Measurements from ENCODE around the gene ZG16B. TPM values are rescaled to one million over a fixed set of nuclear protein-coding genes. Genes with fewer than 3 reads are reported as not detected.

Gene ZG16B
- total RNA-seq, 1 donor = 0.86 TPM

GRCh38 chr16:2857451-2858244 lies 27.5 kb downstream of the ZG16B start, which contains the start of gene PRSS22:
PRSS22 (minus strand) TSS chr16:2858170; CDS start chr16:2858104, 66 bp downstream.
- H3K4me3 ChIP-seq (ENCODE audit: low read depth, low read length) = peak within 1 kb of the TSS; percentile 2
- DNase-seq (ENCODE audit: low read depth) = peak; percentile 9
- TF ChIP-seq CTCF (IDR thresholded peaks at IDR 0.05; ENCODE audit: insufficient read depth, low read depth, low read length) = no peak

GRCh38 chr16:2858245-2859025 lies 28.3 kb downstream of the ZG16B start:
- DNase-seq (ENCODE audit: low read depth) = no peak
- no peak for TF ChIP-seq CTCF (IDR thresholded peaks at IDR 0.05; ENCODE audit: insufficient read depth, low read depth, low read length)
- no peak overlapping the region for H3K4me3 ChIP-seq (ENCODE audit: low read depth, low read length)

DNA sequence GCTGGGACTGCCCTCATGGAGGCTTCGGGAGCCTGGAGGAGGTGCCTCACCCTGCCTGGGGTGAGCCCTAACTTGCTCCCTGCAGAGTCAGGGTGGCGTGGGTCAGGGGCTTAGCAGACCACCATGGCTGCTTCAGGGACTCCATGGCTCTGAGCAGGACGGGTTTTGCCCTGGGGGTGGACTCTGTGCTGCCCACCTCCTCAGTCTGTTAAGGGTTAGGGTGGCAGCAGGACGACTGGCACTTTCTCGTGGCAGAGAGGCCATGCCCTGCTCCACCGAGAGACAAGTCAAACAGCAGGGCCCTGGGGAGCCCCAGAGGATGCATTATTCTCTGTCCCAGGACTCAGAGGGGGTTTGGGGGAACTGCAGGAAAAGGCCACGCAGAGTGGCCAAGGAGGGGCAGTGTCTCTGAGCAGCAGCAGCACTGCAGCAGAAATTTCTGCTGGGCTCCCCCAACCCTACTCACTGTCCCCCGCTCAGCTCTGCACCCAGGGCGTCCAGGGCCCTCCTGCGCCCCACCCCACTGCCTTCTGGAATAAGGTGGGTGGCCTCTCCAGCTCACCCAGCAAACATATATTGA lies 29.7 kb downstream of the ZG16B start:
- no peak for TF ChIP-seq CTCF (IDR thresholded peaks at IDR 0.05; ENCODE audit: insufficient read depth, low read depth, low read length)
- DNase-seq (ENCODE audit: low read depth) = no peak

GRCh38 chr16:2860826-2861567 lies 30.9 kb downstream of the ZG16B start:
- DNase-seq (ENCODE audit: low read depth) = no peak
- no peak for TF ChIP-seq CTCF (IDR thresholded peaks at IDR 0.05; ENCODE audit: insufficient read depth, low read depth, low read length)
- H3K4me3 ChIP-seq (ENCODE audit: low read depth, low read length) = no peak overlapping the region

More for the DNA sequence above, 29.7 kb downstream of the ZG16B start:
- H3K4me3 ChIP-seq (ENCODE audit: low read depth, low read length) = no peak overlapping the region

DNA sequence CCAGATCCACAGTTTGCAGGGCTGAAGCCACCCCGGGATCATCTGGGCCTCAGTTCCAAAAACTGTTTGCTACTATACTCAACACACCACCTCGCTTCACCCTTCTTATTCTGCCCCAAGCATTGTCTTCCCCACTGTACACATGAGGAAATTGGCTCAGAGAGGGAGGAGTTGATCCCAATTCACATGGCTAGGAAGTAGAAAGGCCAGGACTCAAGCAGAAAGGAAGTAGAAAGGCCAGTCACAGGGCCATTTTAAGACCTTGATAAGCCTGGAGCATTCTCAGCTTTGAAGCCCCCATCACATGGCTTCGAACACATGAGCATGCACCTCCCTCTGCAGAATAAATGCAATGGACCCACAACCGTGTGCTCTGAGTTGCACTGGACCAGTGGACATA lies 35.5 kb downstream of the ZG16B start:
- TF ChIP-seq CTCF (IDR thresholded peaks at IDR 0.05; ENCODE audit: insufficient read depth, low read depth, low read length) = no peak
- no peak overlapping the region for H3K4me3 ChIP-seq (ENCODE audit: low read depth, low read length)
- DNase-seq (ENCODE audit: low read depth) = no peak

- no peak for TF ChIP-seq CTCF (IDR thresholded peaks at IDR 0.05; ENCODE audit: insufficient read depth, low read depth, low read length)
- DNase-seq (ENCODE audit: low read depth) = no peak
- no peak overlapping the region for H3K4me3 ChIP-seq (ENCODE audit: low read depth, low read length)
Observed at GRCh38 chr16:2866431-2866830, 36.3 kb downstream of the ZG16B start.
